Pancreas (tissue), 10 donors: ENCODE measurements around the gene ATP6V1F. TPM values are rescaled to one million over a fixed set of nuclear protein-coding genes. Genes with fewer than 3 reads are reported as not detected.

Source experiments
- ATAC-seq, 4 donors: fragments of 200-7000 bp; cut with Tn5 transposase; one replicate each; pipeline versions ENCODE4 v1.8.0 to v1.9.1; 2020; ENCODE audit warnings: mild to moderate bottlenecking in 4 of 4, moderate library complexity in 4 of 4
- DNase-seq, 6 donors: peaks; one replicate each; pipeline ENCODE4 v3.0.0-alpha.2; 2020
- FAIRE-seq: peaks from 2 replicates; lab custom pipeline; 2012; peaks lifted over from hg19 to GRCh38; lab: Jason Lieb, UNC
- H3K27ac ChIP-seq, 4 donors: fragments of 200-600 bp; sonication (generic); 1 replicate in 3 of 4; 2 replicates in 1 of 4; pipeline versions ENCODE4 v1.5.0 to v1.8.0; 2020
- H3K27me3 ChIP-seq, 4 donors: fragments of 200-600 bp; one replicate each; pipeline ENCODE4 v1.8.0; 2021
- H3K36me3 ChIP-seq, 3 donors: fragments of 200-600 bp; sonication (generic) in 1 of 3; one replicate each; pipeline versions ENCODE4 v1.5.0 to v1.8.0; 2020 to 2021
- H3K4me1 ChIP-seq, 3 donors: fragments of 200-600 bp; one replicate each; pipeline ENCODE4 v1.8.0; 2021
- H3K4me3 ChIP-seq, 4 donors: fragments of 200-600 bp; sonication (generic) in 2 of 4; one replicate each; pipeline versions ENCODE4 v1.5.0 to v1.8.0; 2020 to 2021
- H3K9me3 ChIP-seq, 4 donors: fragments of 200-600 bp; one replicate each; pipeline ENCODE4 v1.8.0; 2021
- CTCF ChIP-seq, 4 donors: fragments of 200-600 bp; sonication (generic) in 3 of 4; IDR thresholded peaks; one replicate each; pipeline versions ENCODE4 v1.5.0 to v1.8.0; 2021; ENCODE audit warnings: antibody characterized with exemption in 4 of 4
- WGBS, 2 donors: extraction: QIAGEN DNeasy Blood & Tissue Kit; methylation state at CpG; one replicate each; pipeline ENCODE4 v1.1.7; 2013; 5-methylcytosine and 5-hydroxymethylcytosine counted together
- intact Hi-C, 3 donors: fragments of 100-400 bp; cut with DNase I; formaldehyde crosslinking; loops; one replicate each; pipeline versions ENCODE4 v1.11.1 to v1.14.2; 2022
- polyA plus RNA-seq, 2 donors: library from polyadenylated mRNA; stranded (reverse); fragments of 200-250 nt; gene quantifications; one replicate each; pipeline ENCODE4 v1.2.3, GENCODE V29; 2013
- total RNA-seq, 6 donors: library from RNA; stranded (reverse); fragmentation: NEBNext Ultra II Directional in 4 of 6; extraction: Animal tissue kit (Norgen Biotek cat#: 25700) in 4 of 6; gene quantifications; one replicate each; pipeline versions ENCODE4 v1.2.1 to v1.2.4, GENCODE V29; 2021 to 2023
- donor health status: healthy with polysubstance abuse.
- donor health status: DM: no; HTN: no; CAD: no; lungs with moderate emphysema.
- donor health status: DM: no; HTN: no; CAD: no.
- donor health status: control.
- donor health status: control.
- donor health status: Bipolar disorder and iron deficiency.
- donor health status: DM: yes; HTN: yes; CAD: no.
- donor health status: DM: no; HTN: no; CAD: no.
- donor health status: DM: no; HTN: no; CAD: no.
- donor health status: DM: yes; HTN: yes; CAD: no.

Gene ATP6V1F
- total and polyA plus RNA-seq, 8 donors, result 28.1 to 96.9 (median 45.3) TPM

- H3K27me3 ChIP-seq, result no peaks in the 10 kb centered on the region
- no peaks in the 10 kb centered on the region for H3K36me3 ChIP-seq
- H3K4me1 ChIP-seq, result no peaks in the 10 kb centered on the region
- 70 to 77% methylated on average over 4 of the region's 4 CpGs for WGBS, 2 donors
- no peaks in the 10 kb centered on the region for H3K9me3 ChIP-seq
- TF ChIP-seq CTCF (IDR thresholded peaks at IDR 0.05), result no peak
- H3K4me3 ChIP-seq, result no peak overlapping the region
- intact Hi-C loops, result loop anchor here in 2 of 3 donors (5.0 to 10.0 kb wide), 2 partner anchors 263 to 400 kb away; partner anchors contain the start of gene METTL2B (in 1 of the 2)
- DNase-seq (no peak), ATAC-seq (no peak), FAIRE-seq (no peak)
- no peak overlapping the region for H3K27ac ChIP-seq
These were observed 15.1 kb downstream of the ATP6V1F start for GRCh38 chr7:128877756-128878120.

GRCh38 chr7:128878226-128879105 is 15.8 kb downstream of the ATP6V1F start:
- peak in 2 of 6 donors; percentile 32 to 42 for DNase-seq
- FAIRE-seq, result no peak

GRCh38 chr7:128879461-128879938 is 16.8 kb downstream of the ATP6V1F start:
- Histone ChIP-seq H3K9me3 (no peaks in the 10 kb centered on the region), H3K4me3 (no peak overlapping the region), H3K27ac (no peak overlapping the region), H3K27me3 (no peaks in the 10 kb centered on the region), H3K36me3 (no peaks in the 10 kb centered on the region), H3K4me1 (no peaks in the 10 kb centered on the region)
- FAIRE-seq (no peak), DNase-seq (peak in 2 of 6 donors; percentile 54 to 71), ATAC-seq (peak in 1 of 4 donors; percentile 19)
- TF ChIP-seq CTCF (IDR thresholded peaks at IDR 0.05), result no peak
- 57 to 64% methylated on average over 19 of the region's 19 CpGs for WGBS, 2 donors
- intact Hi-C loops, result loop anchor here in 2 of 3 donors (5.0 to 10.0 kb wide), 2 partner anchors 265 to 402 kb away; partner anchors contain the start of gene METTL2B (in 1 of the 2)

More at GRCh38 chr7:128878226-128879105, 15.8 kb downstream of the ATP6V1F start:
- no peak overlapping the region for H3K4me3 ChIP-seq
- no peak overlapping the region for H3K27ac ChIP-seq
- no peak for TF ChIP-seq CTCF (IDR thresholded peaks at IDR 0.05)
- 76 to 85% methylated on average over 14 of the region's 14 CpGs for WGBS, 2 donors
- H3K4me1 ChIP-seq, result no peaks in the 10 kb centered on the region
- ATAC-seq, result no peak
- intact Hi-C loops, result loop anchor here in 2 of 3 donors (5.0 to 10.0 kb wide), 2 partner anchors 264 to 401 kb away; partner anchors contain the start of gene METTL2B (in 1 of the 2)
- H3K9me3 ChIP-seq, result no peaks in the 10 kb centered on the region
- H3K27me3 ChIP-seq, result no peaks in the 10 kb centered on the region
- no peaks in the 10 kb centered on the region for H3K36me3 ChIP-seq

- Histone ChIP-seq H3K4me3 (no peak overlapping the region), H3K4me1 (no peaks in the 10 kb centered on the region), H3K9me3 (no peaks in the 10 kb centered on the region), H3K27ac (no peak overlapping the region), H3K27me3 (no peaks in the 10 kb centered on the region), H3K36me3 (no peaks in the 10 kb centered on the region)
- peak; percentile 57 to 90 (median 74) for DNase-seq
- WGBS, 2 donors, result 36 to 45% methylated on average over 28 to 31 of the region's 31 CpGs
- intact Hi-C loops, result loop anchor here in 2 of 3 donors (5.0 to 10.0 kb wide), 3 partner anchors 265 to 403 kb away; partner anchors contain the start of gene METTL2B (in 1 of the 2)
- ATAC-seq, result peak; percentile 84 to 95 (median 92)
- FAIRE-seq, result no peak
- TF ChIP-seq CTCF (IDR thresholded peaks at IDR 0.05), result peak; percentile 53 to 89 (median 67)
These were observed 17.5 kb downstream of the ATP6V1F start for GRCh38 chr7:128879939-128880746.
